ENCODE results near the gene CACYBP. TPM values are rescaled to one million over a fixed set of nuclear protein-coding genes. Genes with fewer than 3 reads are reported as not detected.

CACYBP gene
- total and polyA plus RNA-seq, 2 of the 13 experiments (the other 11 are each of a cell fraction or from before 2014, with no cell fraction given) = 18.4 to 183 TPM

GRCh38 chr1:174991473-174991872, 8.3 kb upstream of the CACYBP start (continued):
- TF ChIP-seq ZNF781 (CRISPR knock-in tag; IDR thresholded peaks at IDR 0.05; ENCODE audit: borderline replicate concordance, not compliant biosample characterization) (no peak), TAF1 (CRISPR knock-in tag; IDR thresholded peaks at IDR 0.05) (no peak), ZNF234 (CRISPR knock-in tag; conservative IDR thresholded peaks at IDR 0.05) (no peak)

- DNase-seq (ENCODE audit: low spot score) (peak; percentile 21), FAIRE-seq (no peak), ATAC-seq (no peak)
- H3K36me3 ChIP-seq (replicated peaks in 1 of 2; ENCODE audit: control insufficient read depth in 1 of 2, insufficient read depth in 2 of 2, low read length in 2 of 2) = no peaks in the 10 kb centered on the region; a peak in 2 of 5 replicates
- peak overlapping the region; percentile 48 for H3K27ac ChIP-seq (ENCODE audit: extremely low read length, insufficient read depth, low read length)
- WGBS (ENCODE audit: low lambda C conversion rate) = 41% methylated on average over 3 of the region's 3 CpGs
- no peak overlapping the region for H3K4me3 ChIP-seq (replicated peaks in 1 of 3; ENCODE audit: insufficient read depth in 1 of 3, low read depth in 2 of 3, low read length in 3 of 3)
- H3K27me3 ChIP-seq (ENCODE audit: control insufficient read depth in 1 of 2, insufficient read depth in 2 of 2, low read length in 2 of 2) = no peaks in the 10 kb centered on the region; a peak in 1 of 5 replicates
- in situ Hi-C loops (cut with HindIII; ENCODE audit: extremely low pct_ligation_motif_present, low pct_unique_long_range_greater_than_20kb) = loop anchor here (5.0 to 25.0 kb wide), 2 partner anchors 223 to 733 kb away; no protein-coding TSS in a partner anchor
- H3K79me2 ChIP-seq (ENCODE audit: insufficient read depth, low read length) = peaks cover under 1% of the 10 kb centered on the region
- peaks cover 48% of the 10 kb centered on the region for H3K4me1 ChIP-seq (ENCODE audit: insufficient read depth, low read length)
- no peak overlapping the region for H3K9ac ChIP-seq (ENCODE audit: insufficient read depth, low read depth, low read length)
- peak overlapping the region; percentile 8; the same call in 1 of the 2 replicates for H3K4me2 ChIP-seq (ENCODE audit: low read depth, low read length)
- no TSS peak for BruUV-seq (replicated peaks)
- H3K9me3 ChIP-seq (ENCODE audit: low read length) = no peaks in the 10 kb centered on the region
- H2AFZ ChIP-seq (ENCODE audit: low read length) = no peak overlapping the region
- CTCF ChIA-PET (ENCODE audit: low intra/inter-chr PET ratio, low total read pairs) = no interaction called here
- intact Hi-C loops (cut with micrococcal nuclease; ENCODE audit: unreplicated experiment) = loop anchor here (5.0 kb wide), 3 partner anchors 43 to 728 kb away; no protein-coding TSS in a partner anchor
- H4K20me1 ChIP-seq (ENCODE audit: insufficient read depth, low read length) = no peaks in the 10 kb centered on the region
- POLR2A ChIA-PET = no interaction called here
- peak; percentile 71; the same call in 1 of the 2 replicates for TF ChIP-seq NR2F2 (IDR thresholded peaks at IDR 0.05; ENCODE audit: borderline replicate concordance, low read depth)
- TF ChIP-seq ZNF333 (CRISPR knock-in tag; IDR thresholded peaks at IDR 0.05; ENCODE audit: borderline replicate concordance) = no peak
- TF ChIP-seq ZNF414 (CRISPR knock-in tag; IDR thresholded peaks at IDR 0.05) = no peak
- no peak for TF ChIP-seq SRSF1 (optimal IDR thresholded peaks at IDR 0.05; ENCODE audit: low read depth, low read length)
- no peak for TF ChIP-seq PRDM15 (CRISPR knock-in tag; IDR thresholded peaks at IDR 0.05)
- TF ChIP-seq KAT7 (CRISPR knock-in tag; IDR thresholded peaks at IDR 0.05; ENCODE audit: borderline replicate concordance) = no peak
- no peak for TF ChIP-seq KLF15 (CRISPR knock-in tag; IDR thresholded peaks at IDR 0.05; ENCODE audit: borderline replicate concordance)
- peak; percentile 24; the same call in 1 of the 2 replicates for TF ChIP-seq NR2F6 (IDR thresholded peaks at IDR 0.05)
- no peak for TF ChIP-seq NR2F6 (CRISPR knock-in tag; IDR thresholded peaks at IDR 0.05)
- TF ChIP-seq SOX5 (CRISPR knock-in tag; IDR thresholded peaks at IDR 0.05; ENCODE audit: borderline replicate concordance) = peak; percentile 25; the same call in 1 of the 2 replicates
- no peak for TF ChIP-seq TGIF2 (CRISPR knock-in tag; IDR thresholded peaks at IDR 0.05)
- no peak for TF ChIP-seq ZNF761 (CRISPR knock-in tag; conservative IDR thresholded peaks at IDR 0.05)
- 0 out of 2 replicates have a peak, but pooled peaks have one; percentile 19 for TF ChIP-seq ZNF792 (CRISPR knock-in tag; IDR thresholded peaks at IDR 0.05)
These were observed 4.6 kb upstream of the CACYBP start for GRCh38 chr1:174995121-174995520.

Measured in HepG2 (cell line).